Hematopoietic multipotent progenitor cell treated with erythropoietin and hydrocortisone succinate and interleukin-3 and kit ligand, for 6 days (in vitro differentiated cells): Measurements from ENCODE around the gene CNIH1.
"Not testable (repeated sequence)": the region's sequence is repeated elsewhere in the genome, so short reads cannot be mapped to it uniquely, and the experiment has no call there.

Experiments used
- DNase-seq: peaks from one replicate; pipeline ENCODE4 v3.0.0-alpha.2; 2015

The CNIH1 gene

DNA sequence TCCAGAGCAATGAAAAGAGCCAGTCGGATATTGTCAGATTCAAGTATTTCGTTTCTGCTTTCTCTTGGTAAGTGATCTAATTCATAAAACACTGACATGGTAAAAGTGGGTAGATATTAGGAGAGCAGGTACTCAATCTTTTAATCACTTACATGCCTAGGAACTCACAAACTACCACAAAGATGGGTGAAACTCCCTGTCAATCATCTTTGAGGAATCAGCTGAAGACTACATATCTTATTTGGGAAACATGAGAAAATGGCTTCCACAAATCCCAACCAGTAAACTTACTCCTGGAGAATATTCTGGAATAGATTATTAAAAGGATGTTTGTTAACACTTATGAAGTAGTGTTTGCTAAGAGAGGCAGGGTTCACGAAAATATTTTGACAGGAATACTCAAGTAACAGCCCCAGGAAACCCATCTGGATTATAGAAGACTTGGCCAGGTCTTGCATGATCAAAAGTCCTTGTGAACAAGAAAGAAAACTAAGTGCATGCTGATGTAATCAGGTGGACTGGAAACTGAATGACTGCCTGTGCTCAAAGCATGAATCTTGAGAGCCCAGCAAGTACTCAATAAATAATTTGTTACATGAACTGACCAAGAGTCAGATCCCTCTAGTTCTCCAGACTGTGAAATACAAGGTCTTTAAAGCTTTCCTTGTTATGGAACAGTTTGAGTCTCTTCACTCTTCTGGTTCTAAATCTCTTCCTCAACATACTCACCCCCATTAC, 15.5 kb downstream of the CNIH1 start:
- no peak for DNase-seq

GRCh38 chr14:54425068-54425467, 16.1 kb downstream of the CNIH1 start:
- DNase-seq: no peak

- DNase-seq: no peak
Observed at GRCh38 chr14:54424479-54424901, 16.7 kb downstream of the CNIH1 start.

DNA sequence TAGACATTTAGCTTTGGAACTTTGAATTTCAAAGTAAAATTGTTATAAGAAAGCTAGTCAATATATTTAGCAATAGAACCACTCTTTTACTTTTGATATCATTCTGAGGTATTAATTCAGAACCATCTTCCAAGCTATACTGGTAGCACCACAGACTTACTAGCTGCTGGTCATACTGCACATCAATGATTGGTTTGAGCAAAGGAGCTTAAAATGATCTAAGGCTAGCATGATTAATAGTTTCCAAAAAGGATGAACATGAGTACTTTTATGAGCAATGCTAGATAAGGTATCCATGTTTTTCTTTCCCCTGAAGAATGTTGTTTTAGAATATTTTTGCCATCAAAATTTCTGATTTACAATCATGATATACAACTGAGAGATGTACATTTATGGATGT, 17.2 kb downstream of the CNIH1 start:
- no peak for DNase-seq

DNA sequence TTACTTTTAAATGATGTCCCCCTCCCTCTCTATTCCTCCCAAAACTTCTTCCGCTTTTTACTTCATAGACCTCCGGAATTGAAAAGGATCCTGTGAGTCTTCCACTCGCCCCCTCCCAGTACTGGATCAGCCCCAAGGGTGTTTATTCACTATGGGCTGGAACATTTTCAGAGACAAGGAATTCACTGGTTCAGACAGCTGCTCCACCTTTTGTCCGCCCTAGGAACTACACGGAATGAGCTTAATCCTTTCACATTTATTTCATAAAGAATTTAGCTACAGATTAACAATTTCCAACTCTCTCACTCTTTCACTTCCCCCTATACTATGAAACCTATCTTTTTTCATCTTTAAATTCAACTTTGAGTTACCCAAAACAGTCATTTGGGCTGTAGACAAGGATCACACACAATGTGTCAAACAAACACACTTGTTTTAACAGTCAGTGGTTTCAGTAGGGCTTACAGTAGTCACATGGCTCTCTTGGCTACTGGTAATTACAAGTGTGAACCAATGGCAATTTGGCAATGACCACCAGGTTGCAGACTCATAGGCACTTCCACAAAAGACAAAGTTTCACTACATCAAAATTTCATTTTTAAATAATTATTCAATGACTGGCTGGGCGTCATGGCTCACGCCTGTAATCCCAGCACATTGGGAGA, 20.6 kb downstream of the CNIH1 start:
- DNase-seq: peak; percentile 60

DNA sequence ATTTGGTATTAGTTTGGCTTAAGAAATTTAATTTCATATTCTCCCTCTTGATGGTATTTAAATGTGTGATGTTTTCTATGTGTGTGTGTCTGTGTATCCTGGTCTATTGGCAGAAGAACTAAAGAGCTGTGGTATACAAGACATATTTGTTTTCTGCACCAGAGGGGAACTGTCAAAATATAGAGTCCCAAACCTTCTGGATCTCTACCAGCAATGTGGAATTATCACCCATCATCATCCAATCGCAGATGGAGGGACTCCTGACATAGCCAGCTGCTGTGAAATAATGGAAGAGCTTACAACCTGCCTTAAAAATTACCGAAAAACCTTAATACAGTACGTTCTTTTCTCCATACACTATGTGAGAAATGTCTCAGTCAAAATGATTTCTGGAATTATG, 29.8 kb downstream of the CNIH1 start:
- DNase-seq: no peak

DNA sequence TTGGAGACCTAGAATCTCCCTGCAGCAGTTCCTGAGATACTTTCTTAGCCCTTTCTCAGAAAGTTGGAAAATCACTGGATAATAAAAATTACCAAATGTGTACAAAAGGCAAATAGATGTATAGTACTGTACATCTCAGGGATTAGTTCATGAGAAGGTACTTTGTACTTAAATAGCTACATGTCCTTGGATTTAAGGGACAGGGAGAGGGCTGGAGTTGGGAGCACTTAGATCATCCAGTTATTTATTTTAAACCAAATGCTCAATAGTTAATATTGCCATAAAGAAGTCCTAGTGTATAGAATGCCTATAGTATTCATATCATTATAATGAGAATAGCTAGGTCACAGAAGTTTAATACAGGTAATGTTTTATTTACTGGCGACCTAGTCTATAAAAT, 31.0 kb downstream of the CNIH1 start:
- no peak for DNase-seq

GRCh38 chr14:54403401-54404005, 37.7 kb downstream of the CNIH1 start:
- DNase-seq: not testable (repeated sequence)

- DNase-seq: no peak
Observed at GRCh38 chr14:54399560-54399959, 41.6 kb downstream of the CNIH1 start.

DNA sequence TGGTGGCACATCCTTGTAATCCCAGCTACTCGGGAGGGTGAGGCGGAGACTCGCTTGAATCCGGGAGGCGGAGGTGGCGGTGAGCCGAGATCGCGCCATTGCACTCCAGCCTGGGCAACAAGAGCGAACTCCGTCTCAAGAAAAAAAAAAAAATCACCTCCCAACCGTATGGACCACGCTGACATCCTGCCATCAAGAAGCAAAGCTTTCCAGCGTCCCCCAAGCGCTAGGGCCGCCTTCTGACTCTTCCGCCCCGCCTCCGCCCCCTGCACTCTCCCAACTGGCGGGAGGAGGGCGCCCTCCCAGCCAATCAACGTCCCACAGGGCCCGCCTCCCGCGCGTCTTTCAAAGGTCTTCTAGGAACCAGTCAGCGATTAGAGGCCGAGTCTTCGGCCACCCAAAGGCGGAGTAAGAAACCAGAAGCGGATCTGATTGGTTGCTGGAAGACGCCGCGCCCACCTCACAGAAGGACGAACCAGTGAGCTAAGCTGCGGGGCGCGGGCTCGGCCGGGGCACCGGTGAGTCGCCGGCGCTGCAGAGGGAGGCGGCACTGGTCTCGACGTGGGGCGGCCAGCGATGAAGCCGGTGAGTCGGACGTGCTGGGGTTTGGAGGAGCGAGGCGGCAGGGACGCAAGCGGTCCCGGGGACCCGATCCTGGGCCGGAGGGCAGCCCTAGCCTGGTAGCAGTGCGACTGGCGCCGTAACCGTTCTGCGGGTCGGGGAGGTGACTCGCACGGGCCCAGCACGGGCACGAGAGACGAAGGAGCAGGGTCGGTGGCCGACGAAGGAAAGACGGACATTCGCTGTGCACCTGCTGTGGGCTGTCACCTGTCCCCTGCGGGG, 44.5 kb downstream of the CNIH1 start, which contains the start of gene CDKN3:
Gene CDKN3, plus strand, starts transcription at position 515 of the 843 bp plus-strand sequence. Its CDS starts 62 bp downstream, at position 577.
- peak; percentile 100 for DNase-seq

- no peak for DNase-seq
Observed at GRCh38 chr14:54396183-54396492, 45.0 kb downstream of the CNIH1 start.

DNA sequence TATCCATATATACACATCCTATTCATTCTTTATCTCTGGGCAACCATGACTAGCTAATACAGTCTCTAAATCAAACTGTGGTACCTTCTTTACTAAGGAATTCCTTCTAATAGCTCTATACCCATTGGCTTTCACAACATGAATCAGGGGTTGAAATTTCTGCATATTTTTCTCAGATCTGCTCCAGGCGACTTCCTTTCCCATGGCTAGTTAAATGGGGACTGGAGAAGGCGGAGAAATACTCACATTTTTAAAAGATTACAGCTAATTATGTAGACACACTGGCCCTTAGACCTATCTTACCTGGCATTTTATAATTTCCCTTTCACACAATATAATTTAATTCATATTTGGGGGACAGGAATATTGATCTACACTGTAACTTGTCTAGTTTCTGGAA, 45.5 kb downstream of the CNIH1 start:
- DNase-seq: no peak

DNA sequence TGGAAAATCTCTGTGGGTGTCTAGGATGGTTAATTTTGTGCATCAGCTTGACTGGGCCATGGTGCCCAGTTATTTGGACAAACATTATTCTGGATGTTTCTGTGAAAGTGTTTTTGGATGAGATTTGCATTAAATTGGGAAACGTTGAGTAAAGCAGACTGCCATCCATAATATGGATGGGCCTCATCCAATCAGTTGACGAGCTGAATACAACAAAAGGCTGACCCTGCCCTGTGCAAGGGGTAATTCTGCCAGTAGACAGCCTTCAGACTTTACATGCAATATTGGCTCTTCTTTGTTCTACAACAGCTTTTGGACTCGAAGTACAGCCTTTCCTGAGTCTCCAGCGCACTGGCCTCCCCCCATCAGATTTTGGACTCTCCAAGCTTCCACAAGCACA, 45.9 kb downstream of the CNIH1 start:
- no peak for DNase-seq

DNA sequence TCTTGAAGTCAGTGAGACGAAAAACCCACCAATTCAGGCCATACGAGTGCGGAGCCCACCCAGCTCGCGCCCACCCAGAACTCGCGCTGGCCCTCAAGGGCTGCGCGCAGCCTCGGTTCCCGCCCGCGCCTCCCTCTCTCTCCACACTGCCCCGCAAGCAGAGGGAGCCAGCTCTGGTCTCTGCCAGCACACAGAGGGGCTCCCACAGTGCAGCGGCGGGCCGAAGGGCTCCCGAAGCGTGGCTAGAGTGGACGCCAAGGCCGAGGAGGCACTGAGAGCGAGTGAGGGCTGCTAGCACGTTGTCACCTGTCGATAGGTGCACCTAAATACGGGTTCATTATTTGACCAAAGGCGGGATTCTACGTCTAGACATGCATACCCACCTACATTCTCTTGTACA, 46.6 kb downstream of the CNIH1 start:
- DNase-seq: no peak

DNA sequence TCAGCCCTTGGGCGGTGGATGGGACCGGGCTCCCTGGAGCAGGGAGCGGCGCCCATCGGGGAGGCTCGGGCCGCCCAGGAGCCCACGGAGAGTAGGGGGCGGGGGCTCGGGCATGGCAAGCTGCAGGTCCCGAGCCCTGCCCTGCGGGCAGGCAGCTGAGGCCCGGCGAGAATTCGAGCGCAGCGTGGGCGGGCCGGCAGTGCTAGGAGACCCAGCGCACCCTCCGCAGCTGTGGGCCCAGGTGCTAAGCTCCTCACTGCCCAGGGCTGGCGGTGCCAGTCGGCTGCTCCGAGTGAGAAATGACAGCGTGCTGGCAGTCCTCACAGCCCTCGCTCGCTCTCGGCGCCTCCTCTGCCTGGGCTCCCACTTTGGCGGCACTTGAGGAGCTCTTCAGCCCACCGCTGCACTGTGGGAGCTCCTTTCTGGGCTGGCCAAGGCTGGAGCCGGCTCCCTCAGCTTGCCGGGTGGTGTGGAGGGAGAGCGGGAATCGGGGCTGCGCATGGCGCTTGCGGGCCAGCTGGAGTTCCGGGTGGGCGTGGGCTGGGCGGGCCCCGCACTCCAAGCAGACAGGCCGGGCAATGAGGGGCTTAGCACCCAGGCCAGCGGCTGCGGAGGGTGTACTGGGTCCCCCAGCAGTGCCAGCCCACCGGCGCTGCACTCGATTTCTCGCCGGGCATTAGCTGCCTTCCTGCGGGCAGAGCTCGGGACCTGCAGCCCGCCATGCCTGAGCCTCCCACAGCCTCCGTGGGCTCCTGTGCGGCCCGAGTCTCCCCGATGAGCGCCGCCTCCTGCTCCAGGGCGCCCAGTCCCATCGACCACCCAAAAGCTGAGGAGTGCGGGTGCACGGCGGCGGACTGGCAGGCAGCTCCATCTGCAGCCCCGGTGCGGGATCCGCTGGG, 47.9 kb downstream of the CNIH1 start:
- DNase-seq: not testable (repeated sequence)

DNA sequence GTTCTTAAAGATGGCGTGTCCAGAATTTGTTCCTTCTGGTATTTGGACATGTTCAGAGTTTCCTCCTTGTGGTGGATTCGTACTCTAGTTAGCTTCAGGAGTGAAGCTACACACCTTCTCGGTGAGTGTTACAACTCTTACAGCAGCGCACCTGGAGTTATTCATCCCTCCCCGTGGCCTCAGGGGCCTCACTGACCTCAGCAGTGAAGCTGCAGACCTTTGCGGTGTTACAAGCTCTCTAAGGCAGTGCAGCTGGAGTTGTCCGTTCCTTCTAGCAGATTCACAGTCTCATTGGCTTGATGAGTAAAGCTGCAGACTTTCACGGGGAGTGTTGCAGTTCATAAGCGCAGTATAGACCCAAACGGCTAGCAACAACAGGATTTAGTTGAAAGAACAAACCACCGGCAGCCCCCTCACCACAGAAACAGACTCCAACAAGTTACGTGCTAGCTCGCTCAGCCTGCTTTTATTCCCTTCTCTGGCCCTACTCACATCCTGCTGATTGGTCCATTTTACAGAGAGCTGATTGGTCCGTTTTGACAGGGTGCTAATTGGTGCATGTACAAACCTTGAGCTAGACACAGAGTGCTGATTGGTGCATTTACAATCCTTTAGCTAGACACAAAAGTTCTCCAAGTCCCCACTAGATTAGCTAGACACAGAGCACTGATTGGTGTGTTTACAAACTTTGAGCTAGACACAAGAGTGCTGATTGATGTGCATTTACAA, 48.9 kb downstream of the CNIH1 start:
- DNase-seq: no peak

- no peak for DNase-seq
Observed at GRCh38 chr14:54387328-54387727, 53.8 kb downstream of the CNIH1 start.

DNA sequence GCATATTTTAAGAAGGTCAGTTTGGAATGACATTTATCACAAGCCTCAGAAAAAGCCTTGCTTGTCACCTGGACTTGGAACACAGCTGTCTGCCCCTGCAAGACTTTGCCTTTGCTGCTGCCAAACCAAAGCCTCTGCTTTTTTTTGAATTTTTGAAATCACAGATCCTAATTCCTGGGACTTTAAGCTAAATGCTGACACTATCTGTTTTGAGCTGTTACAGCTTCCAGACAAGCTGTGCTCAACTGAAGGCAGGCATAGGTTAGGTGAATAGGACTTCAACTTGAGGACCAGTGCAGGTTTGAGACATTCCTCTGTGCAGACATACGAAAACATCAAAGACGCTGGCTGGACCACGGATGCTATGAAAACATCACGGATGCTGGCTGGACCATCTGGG, 55.6 kb downstream of the CNIH1 start:
- no peak for DNase-seq

DNA sequence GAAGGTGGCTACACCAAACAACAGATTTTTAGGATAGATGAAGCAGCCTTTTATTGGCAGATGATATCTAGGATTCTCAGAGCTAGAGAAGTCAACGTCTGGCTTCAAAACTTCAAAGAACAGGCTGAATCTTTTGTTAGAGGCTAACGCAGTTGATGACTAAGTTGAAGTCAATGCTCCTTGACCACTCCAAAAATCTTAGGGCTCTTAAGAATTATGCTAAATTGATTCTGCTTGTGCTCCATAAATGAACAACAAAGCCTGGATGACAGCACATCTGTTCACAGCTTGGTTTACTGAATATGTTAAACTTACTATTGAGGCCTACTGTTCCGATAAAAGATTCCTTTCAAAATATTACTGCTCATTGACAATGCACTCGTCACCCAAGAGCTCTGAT, 57.3 kb downstream of the CNIH1 start:
- no peak for DNase-seq

DNA sequence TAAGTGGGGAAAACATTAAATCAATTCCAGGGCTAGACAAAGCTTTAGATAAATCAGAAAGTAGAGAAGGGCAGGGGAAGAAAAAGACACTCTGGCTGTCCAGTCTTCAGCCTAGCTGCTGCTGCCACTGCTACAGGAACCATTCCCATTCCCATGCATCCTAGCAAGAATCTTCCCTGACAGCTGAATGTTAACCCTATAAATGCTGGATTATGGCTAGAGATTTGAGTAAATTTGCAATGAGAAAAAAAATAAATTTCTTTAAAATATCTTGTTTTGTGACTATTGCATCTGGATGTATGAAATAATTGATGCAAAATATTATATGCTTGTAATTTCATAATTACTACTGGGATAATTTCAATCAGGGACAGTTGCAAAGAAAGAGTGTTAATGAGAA, 59.4 kb downstream of the CNIH1 start:
- no peak for DNase-seq

DNA sequence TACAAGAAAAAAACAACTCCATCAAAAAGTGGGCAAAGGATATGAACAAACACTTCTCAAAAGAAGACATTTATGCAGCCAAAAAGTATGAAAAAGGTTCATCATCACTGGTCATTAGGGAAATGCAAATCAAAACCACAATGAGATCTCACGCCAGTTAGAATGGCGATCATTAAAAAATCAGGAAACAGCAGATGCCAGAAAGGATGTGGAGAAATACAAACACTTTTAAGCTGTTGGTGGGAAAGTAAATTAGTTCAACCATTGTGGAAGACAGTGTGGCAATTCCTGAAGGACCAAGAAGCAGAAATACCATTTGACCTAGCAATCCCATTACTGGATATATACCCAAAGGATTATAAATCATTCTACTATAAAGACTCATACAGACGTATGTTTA, 60.6 kb downstream of the CNIH1 start:
- not testable (repeated sequence) for DNase-seq

DNA sequence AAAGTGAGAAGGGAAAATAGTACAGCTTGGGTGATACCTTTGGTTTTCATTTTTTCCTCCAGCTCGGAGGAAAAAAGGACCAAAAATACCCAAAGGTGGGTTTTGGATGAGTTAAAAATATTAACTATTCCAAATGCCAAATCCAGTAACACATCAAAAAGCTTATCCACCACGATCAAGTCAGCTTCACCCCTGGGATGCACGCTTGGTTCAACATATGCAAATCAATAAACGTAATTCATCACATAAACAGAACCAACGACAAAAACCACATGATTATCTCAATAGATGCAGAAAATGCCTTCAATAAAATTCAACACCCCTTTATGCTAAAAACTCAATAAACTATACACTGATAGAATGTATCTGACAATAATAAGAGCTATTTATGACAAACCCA, 62.3 kb downstream of the CNIH1 start:
- not testable (repeated sequence) for DNase-seq
